Cardiac muscle cell (in vitro differentiated cells and primary cell): ENCODE results near the gene GABRR1. TPM values are rescaled to one million over a fixed set of nuclear protein-coding genes. Genes with fewer than 3 reads are reported as not detected.

ENCODE experiments used
- DNase-seq, 2 donors: peaks; one replicate each; pipeline versions ENCODE4 v3.0.0 to v3.0.0-alpha.2; 2010 to 2017; ENCODE audit warnings: low read depth in 1 of 2, low spot score in 1 of 2
- H3K27ac ChIP-seq: fragments of 200-600 bp; sonication (generic); 2 replicates; pipeline ENCODE4 v1.5.1; 2016
- H3K27me3 ChIP-seq: fragments of 200-600 bp; sonication (generic); 2 replicates; pipeline ENCODE4 v1.6.0; 2016; ENCODE audit warnings: control low read depth
- H3K36me3 ChIP-seq: fragments of 200-600 bp; sonication (generic); 2 replicates; pipeline ENCODE4 v1.5.1; 2016; ENCODE audit warnings: control low read depth
- H3K4me1 ChIP-seq: fragments of 200-600 bp; sonication (generic); 2 replicates; pipeline ENCODE4 v1.8.1; 2017; ENCODE audit warnings: low read depth, mild to moderate bottlenecking, mixed run types
- H3K4me3 ChIP-seq: fragments of 200-600 bp; sonication (generic); 2 replicates; pipeline ENCODE4 v1.5.1; 2016; ENCODE audit warnings: mild to moderate bottlenecking
- H3K9me3 ChIP-seq: fragments of 200-600 bp; sonication (generic); 2 replicates; pipeline ENCODE4 v1.5.1; 2017; ENCODE audit warnings: low read depth, mild to moderate bottlenecking, control low read depth
- polyA plus RNA-seq: library from polyadenylated mRNA; unstranded; fragments of >200 nt; fragmentation: Nextera tagmentation; extraction: Ambion mirVana; gene quantifications from 2 replicates; pipeline ENCODE4 v1.2.1, GENCODE V29; 2016
- total RNA-seq: library from RNA; depleted of rRNA; stranded (reverse); fragments of >200 nt; gene quantifications from 2 replicates; pipeline ENCODE4 v1.2.3, GENCODE V29; 2016
- TF ChIP-seq, protein P1 (sequence below): IDR thresholded peaks from 2 replicates; pipeline ENCODE4 v1.5.1; 2012; ENCODE audit warnings: low read depth, mild to moderate bottlenecking, low read length

Gene GABRR1
- total and polyA plus RNA-seq, 2 experiments from 2014 or later, result not detected

GRCh38 chr6:89180112-89180511 is 37.0 kb downstream of the GABRR1 start:
- no peaks in the 10 kb centered on the region for H3K4me1 ChIP-seq
- H3K4me3 ChIP-seq, result no peak overlapping the region
- no peaks in the 10 kb centered on the region for H3K36me3 ChIP-seq
- DNase-seq, result no peak
- no peaks in the 10 kb centered on the region for H3K9me3 ChIP-seq
- no peak overlapping the region for H3K27ac ChIP-seq
- no peaks in the 10 kb centered on the region for H3K27me3 ChIP-seq
- TF ChIP-seq, protein P1, sequence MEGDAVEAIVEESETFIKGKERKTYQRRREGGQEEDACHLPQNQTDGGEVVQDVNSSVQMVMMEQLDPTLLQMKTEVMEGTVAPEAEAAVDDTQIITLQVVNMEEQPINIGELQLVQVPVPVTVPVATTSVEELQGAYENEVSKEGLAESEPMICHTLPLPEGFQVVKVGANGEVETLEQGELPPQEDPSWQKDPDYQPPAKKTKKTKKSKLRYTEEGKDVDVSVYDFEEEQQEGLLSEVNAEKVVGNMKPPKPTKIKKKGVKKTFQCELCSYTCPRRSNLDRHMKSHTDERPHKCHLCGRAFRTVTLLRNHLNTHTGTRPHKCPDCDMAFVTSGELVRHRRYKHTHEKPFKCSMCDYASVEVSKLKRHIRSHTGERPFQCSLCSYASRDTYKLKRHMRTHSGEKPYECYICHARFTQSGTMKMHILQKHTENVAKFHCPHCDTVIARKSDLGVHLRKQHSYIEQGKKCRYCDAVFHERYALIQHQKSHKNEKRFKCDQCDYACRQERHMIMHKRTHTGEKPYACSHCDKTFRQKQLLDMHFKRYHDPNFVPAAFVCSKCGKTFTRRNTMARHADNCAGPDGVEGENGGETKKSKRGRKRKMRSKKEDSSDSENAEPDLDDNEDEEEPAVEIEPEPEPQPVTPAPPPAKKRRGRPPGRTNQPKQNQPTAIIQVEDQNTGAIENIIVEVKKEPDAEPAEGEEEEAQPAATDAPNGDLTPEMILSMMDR, result no peak

DNA sequence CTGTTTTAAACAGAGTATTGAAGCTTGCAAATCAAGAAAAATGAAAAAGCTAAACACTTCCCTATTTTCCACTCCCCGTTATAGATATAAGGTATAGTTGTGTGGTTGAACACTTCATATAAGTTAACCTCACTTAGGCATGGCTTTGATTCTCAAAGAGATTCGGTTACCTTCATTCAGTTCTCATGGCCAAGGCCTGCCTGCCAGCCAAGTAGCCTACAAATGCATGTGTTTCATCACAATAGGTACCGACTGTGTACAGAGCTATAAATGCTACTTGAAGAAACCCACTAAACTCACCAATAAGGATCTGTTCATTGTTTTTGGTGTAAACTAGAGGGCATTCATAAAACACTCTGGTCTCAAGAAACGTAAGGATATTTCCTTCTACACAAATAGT is 43.5 kb downstream of the GABRR1 start:
- TF ChIP-seq, protein P1, result no peak
- Histone ChIP-seq H3K9me3 (no peaks in the 10 kb centered on the region), H3K27ac (no peak overlapping the region), H3K27me3 (no peaks in the 10 kb centered on the region), H3K36me3 (no peaks in the 10 kb centered on the region), H3K4me1 (no peaks in the 10 kb centered on the region), H3K4me3 (no peak overlapping the region)
- no peak for DNase-seq

- TF ChIP-seq, protein P1, result no peak
- H3K4me3 ChIP-seq, result no peak overlapping the region
- no peaks in the 10 kb centered on the region for H3K36me3 ChIP-seq
- no peaks in the 10 kb centered on the region for H3K27me3 ChIP-seq
- no peak overlapping the region for H3K27ac ChIP-seq
- no peak for DNase-seq
- H3K9me3 ChIP-seq, result no peaks in the 10 kb centered on the region
- H3K4me1 ChIP-seq, result no peaks in the 10 kb centered on the region
Observed at GRCh38 chr6:89172131-89172530, 45.0 kb downstream of the GABRR1 start.

- Histone ChIP-seq H3K4me3 (no peak overlapping the region), H3K27ac (peak overlapping the region; percentile 90), H3K27me3 (no peaks in the 10 kb centered on the region), H3K36me3 (peaks cover 8% of the 10 kb centered on the region), H3K4me1 (peaks cover 7% of the 10 kb centered on the region), H3K9me3 (no peaks in the 10 kb centered on the region)
- TF ChIP-seq, protein P1, result no peak
- DNase-seq, result peak; percentile 8 to 33
Observed at GRCh38 chr6:89162047-89162371, 55.1 kb downstream of the GABRR1 start.

GRCh38 chr6:89161326-89162046 is 55.7 kb downstream of the GABRR1 start:
- H3K36me3 ChIP-seq, result peaks cover 8% of the 10 kb centered on the region
- H3K4me3 ChIP-seq, result no peak overlapping the region
- peak overlapping the region; percentile 90 for H3K27ac ChIP-seq
- no peaks in the 10 kb centered on the region for H3K9me3 ChIP-seq
- TF ChIP-seq, protein P1, result no peak
- H3K27me3 ChIP-seq, result no peaks in the 10 kb centered on the region
- peak in 1 of 2 donors; percentile 27 for DNase-seq
- peaks cover 7% of the 10 kb centered on the region for H3K4me1 ChIP-seq
